K562 (cell line): Measurements from ENCODE around the gene PTPMT1. TPM values are rescaled to one million over a fixed set of nuclear protein-coding genes. Genes with fewer than 3 reads are reported as not detected.

Experiments
- ATAC-seq: fragments of 200-7000 bp; cut with Tn5 transposase; 3 replicates; pipeline ENCODE4 v1.9.1; 2020; ENCODE audit warnings: moderate library complexity
- BruUV-seq: library from RNA; stranded (reverse); fragments of 400-500 nt; replicated peaks from 2 replicates; lab custom pipeline; 2021; lab: Mats Ljungman, UMichigan
- CTCF ChIA-PET: fragments of 300-600 bp; formaldehyde crosslinking; extraction: SDS; loops from one replicate; lab custom pipeline; 2021; ENCODE audit warnings: low intra/inter-chr PET ratio; lab: Yijun Ruan, JAX
- POLR2A ChIA-PET: fragments of 300-600, 350-650 bp; sonication (Branson Sonifier 250); formaldehyde crosslinking; extraction: SDS; loops from one replicate; lab custom pipeline; 2021; ENCODE audit warnings: antibody characterized with exemption, inconsistent platforms; lab: Yijun Ruan, JAX
- DNase-seq, 4 experiments: peaks; one replicate each; pipeline versions ENCODE4 v3.0.0 to v3.0.0-alpha.2; 2011 to 2018; ENCODE audit warnings: low spot score in 3 of 4, mixed read lengths in 3 of 4; ENCODE audit errors: extremely low read depth in 1 of 4
- FAIRE-seq: peaks from 2 replicates; lab custom pipeline; 2011; peaks lifted over from hg19 to GRCh38; lab: Jason Lieb, UNC
- H2AFZ ChIP-seq: 2 replicates; pipeline ENCODE4 v1.6.0; 2011; ENCODE audit warnings: low read depth, low read length, control low read depth, inconsistent platforms
- H3K27ac ChIP-seq: fragments of 200-600 bp; 3 replicates; pipeline ENCODE4 v1.8.0; 2011; ENCODE audit warnings: low read depth, mild to moderate bottlenecking, control low read depth, inconsistent platforms, low read length, moderate library complexity, mixed read lengths; ENCODE audit errors: extremely low read depth
- H3K27me3 ChIP-seq, 2 experiments: fragments of 300-600 bp in 1 of 2; 2 replicates in 1 of 2; 3 replicates in 1 of 2; pipeline versions ENCODE4 v1.6.0 to v1.8.0; 2011; ENCODE audit warnings: inconsistent platforms in 2 of 2, low read length in 2 of 2, mild to moderate bottlenecking in 1 of 2, mixed read lengths in 1 of 2, moderate library complexity in 1 of 2; ENCODE audit not compliant: control insufficient read depth in 2 of 2, insufficient read depth in 2 of 2
- H3K36me3 ChIP-seq: fragments of 300-600 bp; 3 replicates; pipeline ENCODE4 v1.8.0; 2011; ENCODE audit warnings: mild to moderate bottlenecking, low read length, inconsistent platforms; ENCODE audit not compliant: control insufficient read depth, insufficient read depth
- H3K4me1 ChIP-seq, 2 experiments: fragments of 200-600 bp in 1 of 2; replicated peaks in 1 of 2; 2 replicates in 1 of 2; 3 replicates in 1 of 2; pipeline versions ENCODE4 v1.5.1 to v1.8.0; 2011; ENCODE audit warnings: inconsistent platforms in 2 of 2, low read length in 2 of 2, mild to moderate bottlenecking in 1 of 2, mixed read lengths in 1 of 2, moderate library complexity in 1 of 2; ENCODE audit not compliant: control insufficient read depth in 2 of 2, insufficient read depth in 2 of 2
- H3K4me2 ChIP-seq: 2 replicates; pipeline ENCODE4 v1.6.1; 2011; ENCODE audit warnings: low read length, control low read depth, inconsistent platforms, mixed read lengths; ENCODE audit not compliant: insufficient read depth
- H3K4me3 ChIP-seq: fragments of 200-600 bp; sonication (generic), shearing (Covaris generic); 2 replicates; pipeline ENCODE4 v1.5.1; 2016; ENCODE audit warnings: control low read depth, inconsistent platforms
- H3K79me2 ChIP-seq: fragments of 200-600 bp; 3 replicates; pipeline ENCODE4 v1.8.0; 2011; ENCODE audit warnings: low read length, inconsistent platforms; ENCODE audit not compliant: control insufficient read depth, insufficient read depth
- H3K9ac ChIP-seq, 2 experiments: 2 replicates each; pipeline versions ENCODE4 v1.6.0 to v1.6.1; 2011; ENCODE audit warnings: low read depth in 2 of 2, low read length in 2 of 2, control low read depth in 1 of 2, inconsistent platforms in 1 of 2, mild to moderate bottlenecking in 1 of 2, mixed read lengths in 1 of 2; ENCODE audit not compliant: insufficient read depth in 1 of 2
- H3K9me1 ChIP-seq: one replicate; pipeline ENCODE4 v1.6.0; 2011; ENCODE audit warnings: inconsistent platforms, mild to moderate bottlenecking, low read length, moderate library complexity; ENCODE audit not compliant: control insufficient read depth, insufficient read depth
- H3K9me3 ChIP-seq: replicated peaks from 2 replicates; pipeline ENCODE4 v1.5.1; 2011; ENCODE audit warnings: low read depth, low read length, inconsistent platforms; ENCODE audit not compliant: control insufficient read depth, insufficient read depth
- H4K20me1 ChIP-seq: replicated peaks from 2 replicates; pipeline ENCODE4 v1.6.1; 2011; ENCODE audit warnings: low read length, inconsistent platforms, mixed read lengths; ENCODE audit not compliant: control insufficient read depth, insufficient read depth
- BRCA1 ChIP-seq, 2 experiments: fragments of 450-650 bp in 1 of 2; sonication (generic) in 1 of 2; formaldehyde crosslinking in 1 of 2; IDR thresholded peaks; 2 replicates each; pipeline versions ENCODE4 v1.5.0 to v1.6.1; 2017 to 2020; ENCODE audit warnings: mild to moderate bottlenecking in 1 of 2, missing genetic modification reagents in 1 of 2
- ELK3 ChIP-seq: fragments of 450-650 bp; formaldehyde crosslinking; IDR thresholded peaks from 2 replicates; pipeline ENCODE4 v1.4.0; 2020; ENCODE audit warnings: mild to moderate bottlenecking
- NKRF ChIP-seq: fragments of 450-650 bp; IDR thresholded peaks from 2 replicates; pipeline ENCODE4 v1.6.1; 2016; ENCODE audit warnings: borderline replicate concordance
- POLR2A ChIP-seq: fragments of 450-650 bp; conservative IDR thresholded peaks from 2 replicates; pipeline ENCODE4 v1.6.1; 2016
- POU5F1 ChIP-seq: fragments of 150-350 bp; IDR thresholded peaks from 2 replicates; pipeline ENCODE4 v1.6.1; 2014; ENCODE audit warnings: borderline replicate concordance, low read length, low read depth, mild to moderate bottlenecking; ENCODE audit not compliant: partially characterized antibody
- REST ChIP-seq, 2 experiments: fragments of 450-650 bp; formaldehyde crosslinking in 1 of 2; IDR thresholded peaks; 2 replicates each; pipeline versions ENCODE4 v1.4.0 to v1.6.1; 2014 to 2020; ENCODE audit warnings: mild to moderate bottlenecking in 2 of 2, borderline replicate concordance in 1 of 2, low read depth in 1 of 2
- STAG1 ChIP-seq: sonication (generic); formaldehyde crosslinking; IDR thresholded peaks from 2 replicates; pipeline ENCODE4 v1.5.0; 2020; ENCODE audit warnings: missing genetic modification reagents, borderline replicate concordance
- TAF7 ChIP-seq: fragments of 450-650 bp; IDR thresholded peaks from 2 replicates; pipeline ENCODE4 v1.6.1; 2016; ENCODE audit warnings: missing genetic modification characterization, missing compliant biosample characterization
- ZNF311 ChIP-seq: fragments of 250-450 bp; sonication (Bioruptor Pico); IDR thresholded peaks from 2 replicates; pipeline ENCODE4 v1.4.0; 2020; ENCODE audit warnings: mild to moderate bottlenecking, moderate library complexity
- WGBS: fragments of 100-300 bp; shearing (Covaris generic); methylation state at CpG from one replicate; pipeline ENCODE4 v1.1.6; 2016; ENCODE audit warnings: low coverage, mixed read lengths; ENCODE audit not compliant: insufficient coverage; ENCODE audit errors: missing lambda C conversion rate; 5-methylcytosine and 5-hydroxymethylcytosine counted together
- in situ Hi-C: fragments of 300-500 bp; cut with MboI; formaldehyde crosslinking; loops from 4 replicates; pipeline ENCODE4 v1.15.0; 2018; ENCODE audit warnings: inconsistent platforms, mixed read lengths
- intact Hi-C: fragments of 100-400 bp; cut with micrococcal nuclease; formaldehyde crosslinking; loops from 2 replicates; pipeline ENCODE4 v1.14.2; 2022
- polyA plus RNA-seq, 8 experiments: library from polyadenylated mRNA; depleted of rRNA in 4 of 8; stranded (reverse) in 5 of 8; unstranded in 3 of 8; fragments of >200 nt; fragmentation: Nextera tagmentation in 2 of 8; fragmentation: Illumina TruSeq in 1 of 8; extraction: Ambion mirVana in 2 of 8; extraction: Trizol in 1 of 8; gene quantifications; 2 replicates each; pipeline versions ENCODE4 v1.2.1 to v1.2.3, GENCODE V29; 2011 to 2014; ENCODE audit warnings: inconsistent platforms in 1 of 8, missing spikeins in 1 of 8
- total RNA-seq, 7 experiments: library from RNA; depleted of rRNA in 6 of 7; stranded (reverse); fragments of >200 nt in 6 of 7; fragmentation: Illumina TruSeq in 2 of 7; extraction: Trizol in 2 of 7; gene quantifications; 2 replicates each; pipeline versions ENCODE4 v1.2.1 to v1.2.3, GENCODE V29; 2011 to 2021; ENCODE audit warnings: low replicate concordance in 1 of 7

Gene PTPMT1
- total and polyA plus RNA-seq, 9 of the 15 experiments (the other 6 are each of a cell fraction or from before 2014, with no cell fraction given): 10.4 to 140 (median 67.2) TPM

GRCh38 chr11:47616726-47617416, 51.5 kb downstream of the PTPMT1 start:
- Histone ChIP-seq H2AFZ (no peak overlapping the region), H3K27me3 (no peaks in the 10 kb centered on the region), H3K9me1 (no peaks in the 10 kb centered on the region), H3K9me3 (no peaks in the 10 kb centered on the region), H3K4me3 (no peak overlapping the region), H3K4me1 (no peaks in the 10 kb centered on the region), H3K4me2 (no peak overlapping the region), H3K9ac (no peak overlapping the region), H3K36me3 (peaks cover 47% of the 10 kb centered on the region), H3K27ac (no peak overlapping the region), H3K79me2 (no peaks in the 10 kb centered on the region), H4K20me1 (no peaks in the 10 kb centered on the region)
- CTCF ChIA-PET: interaction anchor here (0.7 to 1.7 kb wide), 5 partner anchors 66 to 242 kb away, joined by 3 to 7 read pairs (median 3); no protein-coding TSS in a partner anchor
- DNase-seq: peak; percentile 25 to 70 (median 48)
- intact Hi-C loops: loop anchor here (1.0 to 10.0 kb wide), 5 partner anchors 66 to 242 kb away; partner anchors contain the start of gene SPI1
- POLR2A ChIA-PET: interaction anchor here (0.6 to 1.3 kb wide), 7 partner anchors 10 to 50 kb away, joined by 3 to 9 read pairs (median 3); partner anchors contain the start of genes FAM180B, KBTBD4 and NDUFS3
- BruUV-seq: no TSS peak
- peak; percentile 89 for ATAC-seq
- peak; percentile 78 for FAIRE-seq
- in situ Hi-C loops: no loop called here
- 84% methylated on average over 9 of the region's 10 CpGs for WGBS
- TF ChIP-seq TAF7 (tag) (no peak), ELK3 (CRISPR knock-in tag) (no peak), ZNF311 (CRISPR knock-in tag) (no peak), REST (IDR thresholded peaks at IDR 0.05; ENCODE audit: borderline replicate concordance) (peak; percentile 69; the same call in 1 of the 2 replicates), REST (CRISPR knock-in tag; IDR thresholded peaks at IDR 0.05; ENCODE audit: low read depth) (no peak), NKRF (no peak), STAG1 (CRISPR knock-in tag) (peak; percentile 27; the same call in 1 of the 2 replicates), BRCA1 (IDR thresholded peaks at IDR 0.05) (no peak), BRCA1 (CRISPR knock-in tag; IDR thresholded peaks at IDR 0.05) (no peak), POLR2A (peak; percentile 28; the same call in 1 of the 2 replicates), POU5F1 (no peak)
